BJ (cell line): ENCODE results near the gene UBC. TPM values are rescaled to one million over a fixed set of nuclear protein-coding genes. Genes with fewer than 3 reads are reported as not detected.
"Not testable (repeated sequence)": the region's sequence is repeated elsewhere in the genome, so short reads cannot be mapped to it uniquely, and the experiment has no call there.

ENCODE experiments used
- CTCF ChIA-PET: fragments of 350-600 bp; formaldehyde crosslinking; extraction: SDS; loops from one replicate; lab custom pipeline; 2021; ENCODE audit warnings: antibody characterized with exemption, inconsistent platforms; lab: Yijun Ruan, JAX
- POLR2A ChIA-PET: fragments of 300-600 bp; sonication (Branson Sonifier 250); formaldehyde crosslinking; extraction: SDS; loops from one replicate; lab custom pipeline; 2021; ENCODE audit warnings: antibody characterized with exemption; lab: Charles Lee
- DNase-seq: peaks from one replicate; pipeline ENCODE4 v3.0.0-alpha.2; 2011; ENCODE audit warnings: low read depth
- H3K27me3 ChIP-seq: 2 replicates; pipeline ENCODE4 v1.6.0; 2011; ENCODE audit warnings: low read length; ENCODE audit not compliant: control insufficient read depth, insufficient read depth
- H3K36me3 ChIP-seq: 2 replicates; pipeline ENCODE4 v1.5.1; 2011; ENCODE audit warnings: low read length; ENCODE audit not compliant: control insufficient read depth, insufficient read depth
- H3K4me3 ChIP-seq: 2 replicates; pipeline ENCODE4 v1.5.1; 2011; ENCODE audit warnings: low read depth, mild to moderate bottlenecking, control low read depth, low read length
- polyA plus RNA-seq: library from polyadenylated mRNA; depleted of rRNA; stranded (reverse); fragments of >200 nt; gene quantifications from 2 replicates; pipeline ENCODE4 v1.2.3, GENCODE V29; 2011
- TF ChIP-seq, protein P1 (sequence below): IDR thresholded peaks from 2 replicates; pipeline ENCODE4 v1.5.1; 2011; ENCODE audit warnings: low read depth, mild to moderate bottlenecking, control low read depth, inconsistent platforms, low read length, moderate library complexity; ENCODE audit not compliant: insufficient read depth

The UBC gene
- polyA plus RNA-seq, 1 experiment, result 2,374 TPM

DNA sequence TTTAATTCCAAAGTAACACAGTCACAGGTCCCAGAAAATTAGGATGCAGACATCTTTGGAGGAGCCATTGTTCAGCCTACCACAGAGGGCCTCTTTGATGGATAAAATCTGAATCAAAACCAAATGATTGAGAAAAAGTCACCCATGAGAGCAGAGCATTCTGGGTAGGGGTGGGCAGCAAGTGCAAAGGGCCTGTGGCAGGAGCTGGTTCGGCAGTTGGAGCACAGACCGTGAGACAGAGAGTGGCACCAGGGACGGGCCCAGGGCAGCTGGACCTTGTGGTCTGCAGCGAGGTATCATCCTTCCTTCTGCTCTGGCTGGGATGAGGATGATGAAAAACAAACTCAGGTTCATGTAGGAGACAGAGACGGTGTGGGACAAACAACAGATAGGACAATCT, 18.0 kb downstream of the UBC start:
- no peak for DNase-seq
- ChIA-PET CTCF (interaction anchor here (1.0 kb wide), 1 partner anchor 44 kb away, joined by 4 read pairs; no protein-coding TSS in a partner anchor), POLR2A (no interaction called here)
- Histone ChIP-seq H3K27me3 (no peaks in the 10 kb centered on the region), H3K36me3 (no peaks in the 10 kb centered on the region), H3K4me3 (no peak overlapping the region)
- TF ChIP-seq, protein P1, sequence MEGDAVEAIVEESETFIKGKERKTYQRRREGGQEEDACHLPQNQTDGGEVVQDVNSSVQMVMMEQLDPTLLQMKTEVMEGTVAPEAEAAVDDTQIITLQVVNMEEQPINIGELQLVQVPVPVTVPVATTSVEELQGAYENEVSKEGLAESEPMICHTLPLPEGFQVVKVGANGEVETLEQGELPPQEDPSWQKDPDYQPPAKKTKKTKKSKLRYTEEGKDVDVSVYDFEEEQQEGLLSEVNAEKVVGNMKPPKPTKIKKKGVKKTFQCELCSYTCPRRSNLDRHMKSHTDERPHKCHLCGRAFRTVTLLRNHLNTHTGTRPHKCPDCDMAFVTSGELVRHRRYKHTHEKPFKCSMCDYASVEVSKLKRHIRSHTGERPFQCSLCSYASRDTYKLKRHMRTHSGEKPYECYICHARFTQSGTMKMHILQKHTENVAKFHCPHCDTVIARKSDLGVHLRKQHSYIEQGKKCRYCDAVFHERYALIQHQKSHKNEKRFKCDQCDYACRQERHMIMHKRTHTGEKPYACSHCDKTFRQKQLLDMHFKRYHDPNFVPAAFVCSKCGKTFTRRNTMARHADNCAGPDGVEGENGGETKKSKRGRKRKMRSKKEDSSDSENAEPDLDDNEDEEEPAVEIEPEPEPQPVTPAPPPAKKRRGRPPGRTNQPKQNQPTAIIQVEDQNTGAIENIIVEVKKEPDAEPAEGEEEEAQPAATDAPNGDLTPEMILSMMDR, result no peak

DNA sequence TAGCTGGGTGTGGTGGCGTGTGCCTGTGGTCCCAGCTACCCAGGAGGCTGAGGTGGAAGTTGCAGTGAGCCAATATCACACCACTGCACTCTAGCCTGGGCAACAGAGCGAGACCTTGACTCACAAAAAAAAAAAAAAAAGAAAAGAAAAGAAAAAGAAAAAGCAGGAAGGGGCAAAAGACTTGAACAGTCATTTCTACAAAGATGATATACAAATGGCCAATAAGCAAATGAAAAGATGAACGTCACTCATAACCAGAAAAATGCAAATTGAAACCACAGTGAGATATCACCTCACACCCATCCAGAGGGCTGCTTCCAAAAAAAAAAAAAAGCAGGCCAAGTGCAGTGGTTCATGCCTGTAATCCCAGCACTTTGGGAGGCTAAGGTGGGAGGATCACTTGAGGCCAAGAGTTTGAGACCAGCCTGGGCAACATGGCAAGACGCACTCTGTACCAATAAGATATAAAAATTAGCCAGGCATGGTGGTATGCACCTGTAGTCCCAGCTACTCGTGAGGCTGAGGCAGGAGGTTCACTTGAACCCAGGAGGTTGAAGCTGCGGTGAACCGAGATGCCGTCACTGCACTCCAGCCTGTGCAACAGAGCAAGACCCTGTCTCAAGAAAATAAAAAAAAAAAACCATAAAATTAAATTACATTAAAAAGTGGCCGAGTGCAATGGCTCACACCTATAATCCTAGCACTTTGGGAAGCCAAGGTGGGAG, 20.5 kb downstream of the UBC start:
- TF ChIP-seq, protein P1, result no peak

DNA sequence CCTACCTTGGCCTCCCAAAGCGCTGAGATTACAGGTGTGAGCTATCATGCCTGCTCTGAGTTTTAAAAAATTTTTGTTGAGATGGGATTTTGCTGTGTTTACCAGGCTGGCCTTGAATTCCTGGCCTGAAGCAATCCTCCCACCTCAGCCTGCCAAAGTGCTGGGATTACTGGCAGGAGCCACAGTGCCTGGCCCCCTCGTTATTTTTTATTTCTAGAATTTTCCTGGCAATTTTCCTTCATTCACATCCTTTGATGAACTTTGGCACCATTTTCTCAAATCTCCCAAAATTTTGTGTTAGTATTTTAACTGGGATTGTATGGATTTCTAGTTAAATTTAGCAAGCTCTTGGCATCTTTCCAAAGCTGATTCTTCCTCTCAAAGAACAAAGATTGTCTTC, 26.2 kb downstream of the UBC start:
- DNase-seq, result no peak
- no peaks in the 10 kb centered on the region for H3K36me3 ChIP-seq
- TF ChIP-seq, protein P1, result no peak
- no peak overlapping the region for H3K4me3 ChIP-seq
- CTCF ChIA-PET, result interaction anchor here (1.0 kb wide), 1 partner anchor 21 kb away, joined by 3 read pairs; no protein-coding TSS in a partner anchor
- POLR2A ChIA-PET, result no interaction called here
- H3K27me3 ChIP-seq, result no peaks in the 10 kb centered on the region

More for the DNA sequence above, 20.5 kb downstream of the UBC start:
- Histone ChIP-seq H3K27me3 (no peaks in the 10 kb centered on the region), H3K36me3 (no peaks in the 10 kb centered on the region), H3K4me3 (no peak overlapping the region)
- DNase-seq, result no peak
- ChIA-PET POLR2A (no interaction called here), CTCF (no interaction called here)

DNA sequence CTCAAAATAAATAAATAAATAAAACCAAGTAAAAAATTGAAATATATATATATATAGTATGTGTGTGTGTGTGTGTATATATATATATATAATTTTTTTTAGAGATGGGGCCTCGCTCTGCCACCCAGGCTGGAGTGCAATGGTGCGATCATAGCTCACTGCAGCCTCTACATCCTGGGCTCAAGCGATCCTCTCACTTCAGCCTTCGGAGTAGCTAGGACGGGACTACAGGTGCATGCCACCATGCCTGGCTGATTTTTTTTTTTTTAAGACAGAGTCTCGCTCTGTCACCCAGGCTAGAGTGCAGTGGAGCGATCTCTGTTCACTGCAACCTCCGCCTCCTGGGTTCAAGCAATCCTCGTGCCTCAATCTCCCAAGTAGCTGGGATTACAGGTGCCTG, 26.7 kb downstream of the UBC start:
- CTCF ChIA-PET, result interaction anchor here (1.0 kb wide), 1 partner anchor 20 kb away, joined by 3 read pairs; no protein-coding TSS in a partner anchor
- not testable (repeated sequence) for H3K27me3 ChIP-seq, H3K4me3 ChIP-seq, DNase-seq, H3K36me3 ChIP-seq
- POLR2A ChIA-PET, result interaction anchor here (0.6 kb wide), 1 partner anchor 25 kb away, joined by 6 read pairs; no protein-coding TSS in a partner anchor

DNA sequence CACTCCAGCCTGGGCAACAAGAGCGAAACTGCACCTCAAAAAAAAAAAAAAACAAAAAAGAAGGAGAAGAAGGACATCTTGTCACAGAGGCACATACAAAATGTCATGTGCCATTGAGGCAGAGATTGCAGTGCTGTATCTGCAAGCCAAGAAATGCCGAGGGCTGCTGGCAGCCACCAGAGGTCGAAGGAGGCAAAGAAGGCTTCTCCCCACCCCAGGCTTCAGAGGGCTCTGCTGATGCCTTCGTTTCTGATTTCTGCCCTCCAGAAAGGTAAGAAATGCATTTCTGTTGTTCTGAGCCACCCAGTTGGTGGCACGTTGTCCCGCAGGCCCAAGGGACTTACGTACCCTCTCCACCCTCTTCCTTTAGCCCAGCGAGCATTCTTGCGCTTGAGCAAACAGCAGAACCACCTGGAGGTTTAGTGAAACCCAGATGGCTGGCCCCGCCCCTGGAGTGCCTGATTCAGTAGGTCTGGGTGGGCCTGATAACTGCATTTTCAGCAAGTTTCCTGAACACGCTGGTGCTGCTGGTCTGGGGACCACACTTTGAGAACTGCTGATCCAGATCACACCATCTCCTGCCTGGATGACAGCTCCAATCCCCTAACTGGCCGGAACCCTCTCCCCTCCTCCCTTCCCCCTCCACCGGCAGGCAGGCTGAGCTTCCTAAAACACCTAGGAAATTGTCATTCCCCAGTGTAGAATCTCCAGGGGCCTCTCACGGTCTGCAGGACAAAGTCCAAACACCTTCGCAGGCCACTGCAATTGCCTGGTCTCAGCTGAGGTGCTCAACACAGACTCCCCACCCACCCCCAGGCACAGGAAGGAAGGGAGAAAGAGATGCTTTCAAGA, 29.6 kb downstream of the UBC start:
- DNase-seq, result no peak
- H3K36me3 ChIP-seq, result no peaks in the 10 kb centered on the region
- ChIA-PET CTCF (no interaction called here), POLR2A (no interaction called here)
- no peaks in the 10 kb centered on the region for H3K27me3 ChIP-seq
- TF ChIP-seq, protein P1, result no peak
- no peak overlapping the region for H3K4me3 ChIP-seq
